GM21447 (cell line): ENCODE data around the gene KCNIP1.

Source experiments
- ATAC-seq: cut with Tn5 transposase; IDR thresholded peaks from one replicate; pipeline ENCODE4 v1.9.1; 2021; ENCODE audit not compliant: unreplicated experiment

Gene KCNIP1

DNA sequence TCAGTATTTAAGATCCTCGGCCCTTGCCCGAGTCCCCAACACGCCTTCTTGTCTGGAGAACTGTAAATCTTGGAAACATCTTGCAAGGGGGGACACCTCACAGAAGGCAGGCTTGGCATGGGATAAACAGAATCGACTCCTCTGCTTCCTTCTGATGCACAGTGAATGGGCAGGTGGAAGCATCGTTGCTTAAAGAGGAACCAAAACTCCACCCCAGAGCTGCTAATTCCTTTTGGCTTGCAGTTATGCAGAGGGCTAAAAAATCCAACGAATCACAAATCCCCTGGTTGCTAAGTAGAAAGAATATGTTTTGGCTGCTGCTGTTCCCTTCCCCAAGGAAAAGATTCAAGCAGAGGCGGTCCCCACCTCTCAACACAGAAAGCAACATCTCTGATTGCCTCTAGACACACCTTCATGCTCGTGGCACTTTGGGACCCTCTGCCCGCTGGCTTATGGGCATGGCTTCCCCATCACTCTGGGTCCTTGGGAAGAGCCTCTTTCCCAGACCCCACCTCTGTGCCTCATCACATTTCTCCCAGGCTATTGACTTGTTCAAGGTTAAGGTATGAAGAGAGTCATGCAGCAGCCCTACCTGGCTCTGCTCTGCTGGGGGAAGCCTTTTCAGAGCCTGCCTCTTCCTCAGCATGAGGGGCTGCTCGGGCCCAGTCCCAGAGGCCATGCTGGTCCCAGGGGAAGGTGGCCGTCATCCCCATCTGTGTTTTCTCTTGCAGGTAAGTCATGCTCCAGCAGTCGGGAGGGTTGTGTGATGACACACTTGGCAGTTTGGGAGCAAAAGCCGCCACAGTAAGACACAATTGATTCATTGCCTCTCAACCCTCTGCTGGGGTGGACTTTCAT is 137.1 kb downstream of the KCNIP1 start:
- ATAC-seq: no peak

DNA sequence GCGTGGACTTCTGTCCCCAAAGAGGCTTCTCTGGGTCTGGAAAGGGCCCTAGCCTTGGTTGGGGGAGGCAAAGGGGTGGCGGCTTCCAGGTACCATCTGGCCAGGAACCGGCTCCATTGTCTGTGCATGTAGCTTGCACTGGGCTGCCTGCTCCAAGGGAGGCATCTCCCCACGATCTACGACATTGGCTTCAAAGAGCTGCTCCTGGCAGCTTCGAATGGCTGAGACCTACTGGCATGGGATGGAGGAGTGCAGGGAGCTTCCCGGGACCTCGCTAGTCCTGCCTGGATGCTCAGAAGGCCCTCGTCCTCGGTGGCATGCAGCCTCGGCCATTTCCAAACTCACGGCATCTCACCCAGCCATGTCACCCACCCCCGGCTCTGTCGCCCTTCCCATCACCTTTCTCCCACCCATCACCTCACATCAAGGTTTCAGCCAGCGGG is 137.8 kb downstream of the KCNIP1 start:
- no peak for ATAC-seq

DNA sequence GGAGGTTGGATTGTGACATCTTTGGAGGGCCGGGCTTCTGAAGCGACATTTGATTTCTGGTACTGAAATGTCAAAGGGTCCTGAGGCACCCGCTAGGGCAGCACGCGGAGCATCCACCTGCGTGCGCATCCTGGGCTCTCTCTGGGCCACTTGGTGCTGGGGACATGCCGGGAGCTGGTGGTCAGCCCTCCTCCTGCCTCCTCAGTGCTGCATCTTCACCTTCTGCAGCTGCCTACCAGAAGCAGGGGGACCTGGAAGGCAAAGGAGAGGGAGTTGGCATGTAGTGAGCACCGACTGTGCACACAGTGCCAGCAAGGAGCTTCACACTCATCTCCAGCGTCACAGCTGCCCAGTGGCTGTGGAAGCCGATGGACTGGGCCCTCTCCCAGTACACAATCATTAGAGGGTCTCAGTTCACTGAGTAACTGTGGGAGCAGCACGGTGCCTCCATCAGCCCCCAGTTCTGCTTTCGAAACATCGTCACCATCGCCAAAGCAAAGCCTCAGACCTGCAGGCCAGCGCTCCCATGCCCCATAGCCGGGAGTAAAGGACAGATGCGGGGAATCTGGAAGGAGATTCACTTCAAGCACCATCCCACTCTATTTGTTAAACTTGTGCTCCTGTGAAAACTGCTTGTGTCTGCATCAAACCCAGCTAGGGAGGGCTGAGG is 138.4 kb downstream of the KCNIP1 start:
- ATAC-seq: no peak

DNA sequence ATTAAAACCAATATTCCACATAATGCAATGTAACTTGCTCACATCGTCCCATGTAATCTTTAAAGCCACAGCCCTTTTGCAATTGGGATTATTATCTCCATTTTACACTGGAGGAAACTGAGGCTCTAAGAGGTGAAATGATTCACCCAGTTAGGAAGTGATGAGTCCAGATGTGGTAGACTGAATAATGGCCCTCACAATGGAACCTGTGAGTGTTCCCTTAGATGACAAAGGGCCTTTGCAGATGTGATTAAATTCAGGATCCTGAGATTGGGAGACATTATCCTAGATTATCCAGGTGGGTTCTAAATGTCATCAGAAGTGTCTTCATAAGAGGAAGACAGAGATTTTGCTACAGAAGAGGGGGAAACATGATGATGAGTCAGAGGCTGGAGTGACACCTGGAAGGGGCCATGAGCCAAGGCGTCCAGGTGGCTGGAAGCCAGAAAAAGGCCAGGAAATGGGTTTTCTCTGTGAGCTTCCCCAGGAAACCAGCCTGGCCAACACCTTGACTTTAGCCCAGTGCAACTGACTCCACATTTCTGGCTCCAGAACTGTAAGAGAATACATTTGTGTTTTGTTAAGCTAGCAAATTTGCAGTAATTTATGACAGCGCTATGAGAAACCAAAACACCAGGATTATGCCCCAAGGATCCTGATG is 139.1 kb downstream of the KCNIP1 start:
- no peak for ATAC-seq

DNA sequence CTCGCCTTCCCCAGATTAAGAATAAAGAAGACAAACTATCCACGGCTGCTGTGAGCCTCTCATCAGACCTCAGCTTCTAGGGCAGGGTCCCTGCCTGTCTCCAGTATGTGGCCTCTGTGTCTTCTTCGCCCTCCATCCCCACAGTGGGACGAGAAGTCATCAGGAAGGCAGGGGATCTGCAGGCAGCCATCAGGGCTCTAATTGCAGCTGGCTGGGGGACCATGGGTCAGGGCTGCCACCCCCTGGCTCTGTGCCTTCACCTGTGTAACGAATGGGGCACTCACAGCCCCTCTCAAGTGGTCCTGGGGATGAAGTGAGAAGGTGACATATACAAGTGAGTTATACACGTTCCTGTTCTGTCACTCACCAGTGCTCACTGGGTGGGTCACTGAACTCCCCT is 139.8 kb downstream of the KCNIP1 start:
- no peak for ATAC-seq

GRCh38 chr5:170644501-170644900 is 140.7 kb downstream of the KCNIP1 start:
- no peak for ATAC-seq

DNA sequence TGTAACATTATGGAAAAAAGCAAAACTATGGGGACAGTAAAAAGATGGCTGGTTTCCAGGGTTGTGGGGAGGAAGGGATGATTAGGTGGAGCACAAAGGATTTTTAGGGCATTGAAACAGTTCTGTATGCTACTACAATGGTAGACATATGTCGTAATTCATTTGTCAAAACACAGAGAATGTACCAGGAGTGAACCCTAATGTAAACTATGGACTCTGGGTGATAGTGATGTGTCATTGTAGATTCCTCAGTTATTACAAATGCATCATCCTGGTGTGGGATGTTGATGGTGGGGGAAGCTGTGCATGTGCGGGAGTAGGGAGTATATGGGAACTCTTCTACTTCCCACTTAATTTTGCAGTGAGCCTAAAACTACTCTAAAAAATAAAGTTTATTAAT is 144.7 kb downstream of the KCNIP1 start:
- no peak for ATAC-seq

GRCh38 chr5:170650850-170651249 is 147.0 kb downstream of the KCNIP1 start:
- no peak for ATAC-seq

GRCh38 chr5:170651604-170652277 is 147.9 kb downstream of the KCNIP1 start:
- ATAC-seq: no peak

GRCh38 chr5:170655476-170655875 is 151.7 kb downstream of the KCNIP1 start:
- ATAC-seq: no peak

DNA sequence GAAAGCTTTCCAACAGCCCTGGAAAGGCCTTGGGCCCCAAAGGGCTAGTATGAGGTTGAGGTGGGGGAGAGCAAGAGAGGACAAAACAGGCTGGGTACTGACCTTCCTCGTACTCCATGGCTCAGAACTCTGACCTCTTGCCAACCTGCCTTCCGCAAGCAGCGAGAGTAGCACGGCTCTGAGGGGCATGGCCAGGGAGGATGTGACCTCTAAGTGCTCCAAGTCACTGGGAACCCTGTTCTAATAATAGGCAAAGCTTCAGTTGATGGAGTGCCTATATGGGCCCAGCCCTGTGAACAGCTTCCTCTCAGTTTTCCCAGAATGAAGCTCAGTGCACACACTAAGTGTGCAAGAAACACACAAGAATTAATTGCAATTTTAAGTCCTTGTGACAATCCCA is 152.1 kb downstream of the KCNIP1 start:
- ATAC-seq: no peak

DNA sequence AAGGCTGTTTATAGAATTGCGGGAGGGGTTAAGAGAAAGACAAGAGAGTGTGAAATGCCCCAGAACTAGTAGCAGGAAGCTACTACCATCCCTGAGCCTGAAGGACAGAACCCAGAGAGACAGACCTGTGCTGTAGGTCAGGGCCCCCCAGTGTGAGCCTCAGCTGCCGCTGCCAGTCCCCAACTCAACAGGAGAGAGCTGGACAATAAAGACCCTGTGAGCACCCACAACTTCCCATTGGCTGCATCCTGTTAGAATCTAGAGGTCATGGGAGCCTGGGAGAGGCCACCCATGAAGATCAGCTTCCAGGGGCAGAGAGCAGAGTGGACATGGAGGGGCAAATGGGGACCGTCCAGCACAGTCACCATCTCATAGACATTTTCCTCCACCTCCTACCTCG is 152.5 kb downstream of the KCNIP1 start:
- no peak for ATAC-seq

DNA sequence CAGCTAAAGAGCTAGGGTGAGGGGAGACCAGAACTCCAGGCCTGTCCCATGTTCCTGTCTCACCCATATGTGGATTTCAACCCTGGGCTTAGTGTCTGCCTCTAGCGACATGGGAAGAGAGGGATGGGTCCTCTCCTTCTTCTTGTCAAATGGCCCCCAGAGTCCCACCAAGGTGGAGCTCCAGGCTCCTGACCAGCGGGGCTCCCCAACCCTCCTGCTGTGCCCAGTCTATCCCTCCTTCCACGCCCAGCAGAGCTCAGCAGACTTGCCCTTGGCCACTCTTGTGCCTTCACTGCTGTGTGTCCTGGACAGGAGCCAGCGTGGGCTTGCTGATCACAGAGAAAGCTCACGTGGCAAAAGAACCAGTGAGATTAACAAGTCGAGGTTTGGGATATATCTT is 156.7 kb downstream of the KCNIP1 start:
- no peak for ATAC-seq

DNA sequence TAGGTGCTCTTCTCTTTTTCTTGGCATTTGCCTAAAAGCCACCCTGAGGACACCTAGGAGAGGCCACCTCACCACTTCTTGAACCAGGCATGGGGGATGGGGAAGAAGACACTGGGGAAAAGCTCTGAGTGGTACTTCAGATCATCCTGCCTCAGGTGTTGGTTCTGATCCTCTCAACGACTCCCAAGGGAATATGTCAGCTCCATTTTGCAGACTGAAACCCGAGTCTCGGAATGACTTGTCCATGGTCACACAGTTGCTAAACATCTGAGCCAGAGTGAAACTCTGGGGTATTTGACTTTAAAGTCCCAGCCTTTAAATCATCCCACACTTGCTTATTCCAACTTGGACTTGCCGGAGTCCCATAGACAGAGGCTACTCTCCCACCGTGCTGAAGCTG is 159.1 kb downstream of the KCNIP1 start:
- no peak for ATAC-seq

- ATAC-seq: no peak
Observed at GRCh38 chr5:170678811-170679210, 175.0 kb downstream of the KCNIP1 start.

GRCh38 chr5:170681013-170681433 is 177.2 kb downstream of the KCNIP1 start:
- ATAC-seq: peak; percentile 76

DNA sequence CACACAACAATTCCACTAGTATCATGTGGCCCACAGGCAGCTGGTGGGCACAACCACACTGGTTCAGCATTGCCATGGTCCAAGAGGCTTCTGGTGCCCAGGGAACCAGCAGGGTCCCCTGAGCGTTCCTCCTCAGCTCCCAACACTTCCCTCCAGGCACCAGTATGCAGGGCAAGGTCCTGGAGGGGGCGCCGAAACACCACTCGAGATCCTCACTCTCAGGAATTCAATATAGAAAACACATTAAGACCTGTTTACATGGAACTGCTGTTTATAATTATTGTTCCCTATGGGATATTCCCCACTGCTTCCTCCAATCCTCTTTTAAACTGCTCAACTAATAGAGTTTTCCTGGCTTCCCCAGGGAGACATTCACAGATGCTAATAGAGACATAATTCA is 187.8 kb downstream of the KCNIP1 start:
- no peak for ATAC-seq

GRCh38 chr5:170693701-170694100 is 189.9 kb downstream of the KCNIP1 start:
- no peak for ATAC-seq

DNA sequence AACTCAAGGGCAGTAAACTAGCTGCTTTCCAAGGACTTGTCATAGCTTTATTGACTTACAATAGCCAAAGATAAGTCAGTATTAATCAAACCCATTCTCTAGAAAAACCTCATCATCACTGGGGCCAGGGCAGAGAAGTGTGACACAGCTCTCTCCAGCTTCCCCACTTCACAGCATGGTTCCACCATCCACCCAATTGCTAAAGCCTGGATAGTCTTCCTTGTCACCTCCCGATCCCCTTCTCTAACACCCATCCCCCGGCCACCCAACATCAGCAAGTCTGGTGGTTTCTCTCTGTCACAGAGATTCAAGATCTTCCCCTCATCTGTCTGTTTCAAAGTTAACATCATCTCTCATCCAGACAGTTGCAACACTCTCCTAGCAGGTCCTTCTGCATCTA is 191.1 kb downstream of the KCNIP1 start:
- no peak for ATAC-seq

DNA sequence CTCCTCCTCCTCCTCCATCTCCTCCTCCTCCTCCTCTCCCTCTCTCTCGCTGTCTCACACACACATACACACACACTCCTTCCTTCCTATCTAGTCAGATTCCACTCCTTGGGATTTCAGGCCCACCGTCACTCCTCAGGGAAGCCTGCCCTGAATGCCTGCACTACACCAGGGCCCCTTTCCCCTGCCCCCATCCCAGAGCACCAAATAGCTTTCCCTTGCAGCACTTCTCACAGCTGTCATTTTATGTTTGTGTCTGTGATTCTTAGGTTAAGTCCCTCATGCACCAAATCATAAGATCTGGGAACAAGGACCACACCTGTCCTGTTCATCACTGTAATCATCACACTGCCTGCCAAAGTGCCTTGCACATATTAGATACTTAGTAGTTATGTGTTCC is 193.2 kb downstream of the KCNIP1 start:
- no peak for ATAC-seq

GRCh38 chr5:170700503-170700902 is 196.7 kb downstream of the KCNIP1 start:
- no peak for ATAC-seq
